Testis (tissue), 2 donors: ENCODE measurements around the gene UBE2E1.

Experiments used
- CTCF ChIP-seq, 3 experiments: fragments of 450-650 bp in 2 of 3; fragments of 200-600 bp in 1 of 3; sonication (generic) in 1 of 3; IDR thresholded peaks; one replicate each; pipeline ENCODE4 v1.5.1; 2016 to 2019; ENCODE audit warnings: antibody characterized with exemption in 3 of 3, mild to moderate bottlenecking in 2 of 3, moderate library complexity in 1 of 3
- POLR2A ChIP-seq: fragments of 450-650 bp; IDR thresholded peaks from one replicate; pipeline ENCODE4 v1.6.1; 2017; ENCODE audit warnings: antibody characterized with exemption, mild to moderate bottlenecking, moderate library complexity

- TF ChIP-seq CTCF (IDR thresholded peaks at IDR 0.05) (no peak), POLR2A (no peak)
Observed at GRCh38 chr3:23760325-23760724, 45.4 kb upstream of the UBE2E1 start.
